KMS-11 (cell line): ENCODE results near the gene SDF2L1.

Source experiments
- H2AFZ ChIP-seq: fragments of 200-600 bp; sonication (generic); 2 replicates; pipeline ENCODE4 v1.6.1; 2016; ENCODE audit warnings: antibody characterized with exemption, mixed run types, low read depth
- H3K27ac ChIP-seq: fragments of 200-600 bp; sonication (generic); 2 replicates; pipeline ENCODE4 v1.6.1; 2016; ENCODE audit warnings: mild to moderate bottlenecking, mixed run types
- H3K27me3 ChIP-seq: fragments of 200-600 bp; sonication (generic); 2 replicates; pipeline ENCODE4 v1.6.1; 2017; ENCODE audit warnings: mild to moderate bottlenecking, low read depth, mixed run types, moderate library complexity; ENCODE audit not compliant: insufficient read depth
- H3K36me3 ChIP-seq: fragments of 200-600 bp; sonication (generic); 2 replicates; pipeline ENCODE4 v1.6.1; 2017; ENCODE audit warnings: mild to moderate bottlenecking, mixed run types; ENCODE audit not compliant: insufficient read depth
- H3K4me1 ChIP-seq: fragments of 200-600 bp; sonication (generic); 2 replicates; pipeline ENCODE4 v1.6.1; 2016; ENCODE audit warnings: mild to moderate bottlenecking, low read depth, mixed run types; ENCODE audit not compliant: poor library complexity, severe bottlenecking
- H3K4me2 ChIP-seq: fragments of 200-600 bp; sonication (generic); 2 replicates; pipeline ENCODE4 v1.7.0; 2016; ENCODE audit warnings: mild to moderate bottlenecking, mixed run types
- H3K4me3 ChIP-seq: fragments of 200-600 bp; sonication (generic); IDR thresholded peaks from 2 replicates; pipeline ENCODE4 v1.6.1; 2017; ENCODE audit warnings: low read depth, low read length, mixed read lengths; ENCODE audit not compliant: insufficient read depth
- H3K79me2 ChIP-seq: fragments of 200-600 bp; sonication (generic); 2 replicates; pipeline ENCODE4 v1.6.1; 2016; ENCODE audit warnings: low read depth, mixed run types; ENCODE audit not compliant: insufficient read depth
- H3K9ac ChIP-seq: fragments of 200-600 bp; sonication (generic); 2 replicates; pipeline ENCODE4 v1.6.1; 2016; ENCODE audit warnings: mild to moderate bottlenecking, mixed run types
- H4K20me1 ChIP-seq: fragments of 200-600 bp; sonication (generic); 2 replicates; pipeline ENCODE4 v1.6.1; 2016; ENCODE audit warnings: mild to moderate bottlenecking, mixed run types; ENCODE audit not compliant: insufficient read depth
- TF ChIP-seq, protein P1 (sequence below): fragments of 200-600 bp; sonication (generic); conservative IDR thresholded peaks from 2 replicates; pipeline ENCODE4 v1.6.1; 2017; ENCODE audit warnings: low read depth, mild to moderate bottlenecking, antibody characterized with exemption, low read length, moderate library complexity, mixed read lengths

The SDF2L1 gene

DNA sequence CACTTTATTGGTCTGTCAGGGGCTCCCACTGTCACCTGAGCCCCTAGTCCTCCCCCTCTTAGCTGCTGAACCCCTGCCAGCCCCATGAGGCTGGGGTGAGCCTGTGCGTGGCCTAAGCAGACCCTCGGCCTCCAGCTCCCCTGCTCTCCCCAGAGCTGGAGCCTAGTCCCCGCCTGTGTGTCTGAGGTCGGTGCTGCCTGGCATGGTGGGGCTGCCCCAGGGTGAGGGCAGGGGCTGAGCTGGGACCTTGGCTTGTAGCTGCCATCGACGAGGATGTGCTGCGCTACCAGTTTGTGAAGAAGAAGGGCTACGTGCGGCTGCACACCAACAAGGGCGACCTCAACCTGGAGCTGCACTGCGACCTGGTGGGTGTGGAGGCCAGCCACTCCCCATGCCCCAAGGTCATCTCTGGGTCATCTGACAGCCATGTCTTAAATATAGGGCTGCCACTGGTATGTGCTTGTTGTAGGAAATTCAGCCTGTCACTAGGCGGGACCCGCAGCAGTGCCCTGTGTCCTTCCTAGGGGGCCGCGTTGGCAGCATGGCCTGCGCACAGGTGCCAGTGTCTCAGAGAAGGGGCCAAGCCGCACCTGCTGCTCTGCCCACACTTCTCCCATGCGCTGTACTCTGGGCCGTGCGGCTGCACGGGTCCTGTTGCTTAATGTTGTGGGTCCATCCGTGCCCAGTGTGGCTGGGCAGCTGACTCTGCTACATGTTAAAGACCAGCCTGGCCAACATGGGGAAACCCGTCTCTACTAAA is 44.7 kb downstream of the SDF2L1 start:
- Histone ChIP-seq H3K4me3 (no peak overlapping the region), H3K27me3 (no peaks in the 10 kb centered on the region), H3K4me2 (no peak overlapping the region), H4K20me1 (no peaks in the 10 kb centered on the region), H3K4me1 (peaks cover 25% of the 10 kb centered on the region), H2AFZ (no peak overlapping the region), H3K9ac (no peak overlapping the region), H3K79me2 (no peaks in the 10 kb centered on the region), H3K27ac (no peak overlapping the region), H3K36me3 (no peaks in the 10 kb centered on the region)
- TF ChIP-seq, protein P1, sequence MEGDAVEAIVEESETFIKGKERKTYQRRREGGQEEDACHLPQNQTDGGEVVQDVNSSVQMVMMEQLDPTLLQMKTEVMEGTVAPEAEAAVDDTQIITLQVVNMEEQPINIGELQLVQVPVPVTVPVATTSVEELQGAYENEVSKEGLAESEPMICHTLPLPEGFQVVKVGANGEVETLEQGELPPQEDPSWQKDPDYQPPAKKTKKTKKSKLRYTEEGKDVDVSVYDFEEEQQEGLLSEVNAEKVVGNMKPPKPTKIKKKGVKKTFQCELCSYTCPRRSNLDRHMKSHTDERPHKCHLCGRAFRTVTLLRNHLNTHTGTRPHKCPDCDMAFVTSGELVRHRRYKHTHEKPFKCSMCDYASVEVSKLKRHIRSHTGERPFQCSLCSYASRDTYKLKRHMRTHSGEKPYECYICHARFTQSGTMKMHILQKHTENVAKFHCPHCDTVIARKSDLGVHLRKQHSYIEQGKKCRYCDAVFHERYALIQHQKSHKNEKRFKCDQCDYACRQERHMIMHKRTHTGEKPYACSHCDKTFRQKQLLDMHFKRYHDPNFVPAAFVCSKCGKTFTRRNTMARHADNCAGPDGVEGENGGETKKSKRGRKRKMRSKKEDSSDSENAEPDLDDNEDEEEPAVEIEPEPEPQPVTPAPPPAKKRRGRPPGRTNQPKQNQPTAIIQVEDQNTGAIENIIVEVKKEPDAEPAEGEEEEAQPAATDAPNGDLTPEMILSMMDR, result no peak

DNA sequence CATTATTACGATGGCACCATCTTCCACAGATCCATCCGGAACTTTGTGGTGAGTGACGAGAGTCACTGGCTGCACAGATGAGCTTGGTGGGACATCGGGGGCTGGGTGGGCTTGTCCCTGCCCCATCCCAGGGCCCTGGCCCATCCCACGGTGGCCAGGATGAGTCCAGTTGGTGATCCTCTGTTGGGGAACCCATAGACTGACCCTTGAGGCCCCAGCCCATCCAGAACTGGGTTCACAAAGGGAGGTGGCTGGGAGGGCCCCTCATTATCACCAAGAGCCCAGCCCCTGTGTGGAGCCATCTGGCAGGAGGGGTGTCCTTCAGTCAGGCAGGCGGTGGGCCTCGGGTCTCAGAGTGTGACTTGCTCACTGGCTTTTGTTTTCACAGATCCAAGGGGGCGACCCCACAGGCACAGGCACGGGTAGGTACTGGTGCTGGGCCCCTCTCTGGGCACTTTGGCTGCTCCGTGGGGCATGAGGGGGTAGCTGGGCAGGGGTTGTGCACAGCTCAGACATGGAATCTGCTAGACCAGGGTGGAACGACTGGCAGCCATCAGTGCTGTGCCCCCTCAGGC is 45.7 kb downstream of the SDF2L1 start:
- Histone ChIP-seq H3K9ac (no peak overlapping the region), H2AFZ (no peak overlapping the region), H3K27ac (no peak overlapping the region), H3K4me2 (no peak overlapping the region), H3K4me1 (peaks cover 25% of the 10 kb centered on the region), H3K27me3 (no peaks in the 10 kb centered on the region), H3K79me2 (no peaks in the 10 kb centered on the region), H4K20me1 (no peaks in the 10 kb centered on the region), H3K36me3 (no peaks in the 10 kb centered on the region), H3K4me3 (no peak overlapping the region)
- TF ChIP-seq, protein P1, result no peak

- H3K9ac ChIP-seq, result no peak overlapping the region
- H3K36me3 ChIP-seq, result no peaks in the 10 kb centered on the region
- TF ChIP-seq, protein P1, result no peak
- H2AFZ ChIP-seq, result no peak overlapping the region
- H3K27ac ChIP-seq, result no peak overlapping the region
- H3K4me3 ChIP-seq, result no peak overlapping the region
- H3K79me2 ChIP-seq, result no peaks in the 10 kb centered on the region
- no peak overlapping the region for H3K4me2 ChIP-seq
- H3K4me1 ChIP-seq, result peaks cover 25% of the 10 kb centered on the region
- no peaks in the 10 kb centered on the region for H4K20me1 ChIP-seq
- H3K27me3 ChIP-seq, result no peaks in the 10 kb centered on the region
Observed at GRCh38 chr22:21688341-21688705, 46.2 kb downstream of the SDF2L1 start.

DNA sequence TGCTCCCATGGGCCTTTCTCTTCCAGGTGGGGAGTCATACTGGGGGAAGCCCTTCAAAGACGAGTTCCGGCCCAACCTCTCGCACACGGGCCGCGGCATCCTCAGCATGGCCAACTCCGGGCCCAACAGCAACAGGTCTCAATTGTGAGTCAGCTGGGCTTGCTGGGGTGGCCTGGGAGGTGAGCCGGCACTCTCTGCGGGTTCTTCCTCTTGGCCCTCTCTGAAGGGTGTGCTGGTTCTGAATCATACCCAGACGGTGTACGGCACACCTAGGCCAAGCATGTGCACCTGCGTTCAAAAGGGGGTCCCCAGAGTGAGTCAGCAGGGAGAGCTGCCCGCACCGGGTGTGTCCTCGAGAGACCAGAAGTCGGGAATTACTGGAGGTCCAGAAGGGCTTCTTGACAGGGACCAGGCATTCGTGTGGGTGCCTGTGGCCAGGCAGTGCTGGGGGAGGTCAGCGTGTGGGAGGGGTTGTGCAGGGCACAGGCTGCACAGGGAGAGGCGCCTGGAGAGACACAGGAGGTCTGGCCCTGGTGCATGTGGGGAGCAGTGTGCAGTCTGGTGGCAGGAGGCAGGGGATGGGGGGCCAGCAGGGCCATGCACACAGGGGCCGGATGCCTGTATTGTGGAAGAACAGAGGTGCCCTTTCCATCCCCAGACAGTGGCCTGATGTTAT is 46.7 kb downstream of the SDF2L1 start:
- Histone ChIP-seq H3K27me3 (no peaks in the 10 kb centered on the region), H4K20me1 (no peaks in the 10 kb centered on the region), H3K36me3 (no peaks in the 10 kb centered on the region)

More for the DNA sequence above, 46.7 kb downstream of the SDF2L1 start:
- Histone ChIP-seq H3K4me2 (no peak overlapping the region), H2AFZ (no peak overlapping the region), H3K27ac (no peak overlapping the region), H3K9ac (no peak overlapping the region), H3K4me3 (no peak overlapping the region), H3K4me1 (peaks cover 25% of the 10 kb centered on the region), H3K79me2 (no peaks in the 10 kb centered on the region)
- TF ChIP-seq, protein P1, result no peak
